Activated CD8-positive, alpha-beta memory T cell treated with anti-CD3 and anti-CD28 coated beads, Interleukin-2, amount 50 U/mL, for 24 hours (primary cell): ENCODE measurements around the gene HDAC7.
A peak's percentile ranks its signal among the peaks of the same experiment; 100 is the strongest.

Experiments
- DNase-seq: peaks from one replicate; pipeline ENCODE4 v3.0.0-alpha.2; 2020; ENCODE audit errors: extremely low read depth

HDAC7 gene

DNA sequence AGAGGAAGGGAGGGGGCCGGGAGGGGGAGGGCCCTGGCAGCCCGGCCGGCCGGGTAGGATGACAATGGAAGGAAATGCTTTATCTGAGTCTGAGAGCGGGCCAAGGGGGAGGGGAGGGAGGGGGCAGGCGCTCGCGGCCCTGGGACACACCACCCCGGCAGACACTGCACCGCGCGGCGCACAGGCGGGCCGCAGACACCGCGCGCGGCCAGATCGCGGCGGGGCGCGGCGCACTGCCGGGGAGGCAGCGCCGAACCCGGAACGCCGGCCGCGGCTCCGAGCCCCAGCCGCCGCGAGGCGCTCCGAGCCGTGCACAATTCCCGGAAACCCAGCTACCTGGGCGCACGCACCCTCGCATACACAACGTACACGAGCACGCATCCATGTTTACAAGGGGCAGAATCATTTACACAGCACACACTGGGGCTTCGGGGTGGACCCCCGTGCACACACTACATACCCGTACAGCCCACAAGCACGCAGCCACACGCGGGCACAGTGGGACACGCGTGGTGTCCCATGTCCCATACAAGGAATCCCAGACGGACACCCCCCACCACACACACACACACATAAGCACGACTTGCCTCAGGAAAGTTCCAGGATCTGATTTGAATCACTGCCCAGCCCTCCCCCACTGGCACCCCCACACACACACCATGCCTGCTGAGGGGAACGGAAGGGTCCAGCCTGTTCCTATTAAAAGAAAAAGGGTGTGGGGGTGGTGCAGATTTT, at the start of gene HDAC7:
TSS of gene HDAC7 (minus strand) at position 8 of the 735 bp plus-strand sequence. CDS start 118 bp downstream, outside the sequence.
- DNase-seq = no peak

DNA sequence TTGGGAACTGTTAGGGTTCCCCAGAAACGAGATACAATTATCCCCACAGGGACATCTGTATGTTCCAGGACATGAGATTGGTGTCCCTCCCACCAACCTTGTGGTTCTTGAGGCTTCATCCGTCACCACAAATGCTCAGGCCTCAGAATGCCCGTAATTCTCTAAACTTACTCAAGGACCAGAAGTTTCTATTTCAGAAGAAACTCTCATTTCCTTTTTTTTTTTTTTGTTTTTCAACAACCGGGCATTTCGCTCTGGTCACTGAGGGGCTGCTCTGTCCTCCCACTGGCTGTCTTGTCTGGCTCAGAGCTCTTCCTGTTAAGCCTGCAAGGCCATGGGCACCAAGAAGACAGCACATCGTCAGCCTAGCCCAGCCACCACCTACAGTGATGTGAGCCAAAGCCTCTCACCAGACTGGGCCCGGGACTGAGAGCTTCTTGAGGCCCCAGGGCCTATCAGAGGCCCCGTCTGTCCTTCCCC, 48.9 kb upstream of the HDAC7 start:
- DNase-seq = no peak

DNA sequence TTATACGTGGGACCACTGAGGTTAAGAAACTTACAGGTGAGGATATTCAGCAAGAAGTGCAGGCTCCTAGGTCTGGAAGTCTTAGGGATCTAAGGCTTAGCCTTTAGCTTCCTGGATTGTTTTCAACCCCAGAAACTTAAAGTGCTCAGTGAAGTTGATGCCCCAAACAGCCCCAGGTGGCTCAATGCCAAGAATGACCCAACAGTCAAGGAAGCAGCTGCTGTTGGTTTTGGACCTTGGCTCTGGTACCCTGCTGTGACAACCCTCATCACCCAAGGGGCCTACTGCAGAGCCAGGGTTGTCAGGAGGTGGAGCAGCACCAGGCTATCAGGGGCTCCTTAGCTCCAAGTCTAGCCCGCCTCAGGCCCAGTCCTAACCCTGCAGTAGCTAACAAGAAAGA, 48.3 kb upstream of the HDAC7 start:
- no peak for DNase-seq

DNA sequence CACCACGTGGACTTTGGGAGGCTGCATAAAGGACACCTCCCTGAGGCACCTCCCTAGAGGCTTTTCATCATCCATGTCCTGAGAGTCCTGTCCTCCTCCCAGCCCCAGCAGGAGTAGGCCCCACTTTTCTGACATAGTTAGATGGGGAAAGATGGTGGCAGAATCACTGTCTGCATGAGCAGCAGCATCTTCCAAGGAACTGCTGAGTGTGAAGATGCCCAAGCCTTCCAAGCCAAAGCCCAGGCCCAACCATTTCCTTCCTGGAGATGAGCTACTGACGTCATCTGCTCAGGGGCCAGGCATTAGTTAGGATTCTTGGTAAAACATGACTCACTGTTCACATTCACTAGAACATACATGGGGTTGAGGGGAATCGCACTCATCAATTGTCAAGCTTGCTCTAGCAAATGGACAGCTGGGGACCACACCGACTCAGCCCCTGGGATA, 47.8 kb upstream of the HDAC7 start:
- peak; percentile 17 for DNase-seq

DNA sequence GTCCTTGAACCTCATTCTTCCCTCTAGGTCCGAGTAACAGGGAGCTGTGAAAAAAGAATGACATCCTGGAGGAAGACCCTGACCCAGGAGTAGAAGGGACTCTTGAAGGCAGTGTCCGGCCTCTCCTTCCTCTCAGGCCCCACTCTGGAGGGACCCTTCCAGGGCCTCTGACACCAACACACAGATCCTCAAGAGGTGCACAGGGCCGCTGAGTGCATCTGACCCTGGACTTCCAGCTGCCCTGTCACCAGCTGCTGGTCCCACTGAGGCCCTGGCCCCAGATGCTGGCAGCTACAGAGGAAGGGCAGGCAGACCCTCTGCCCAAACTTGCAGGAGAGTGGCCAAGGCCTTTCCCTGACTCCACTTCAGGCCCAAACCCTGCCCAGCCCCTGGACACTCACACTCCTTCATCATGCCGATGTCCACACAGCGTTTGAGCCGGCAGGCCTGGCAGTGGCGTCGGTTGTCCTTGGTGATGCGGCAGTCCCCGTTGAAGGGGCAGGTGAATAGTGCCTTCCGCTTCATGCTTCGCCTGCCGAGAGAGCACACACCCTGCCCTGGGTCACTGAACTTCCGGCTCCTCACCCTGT, 45.0 kb upstream of the HDAC7 start:
- DNase-seq = no peak

DNA sequence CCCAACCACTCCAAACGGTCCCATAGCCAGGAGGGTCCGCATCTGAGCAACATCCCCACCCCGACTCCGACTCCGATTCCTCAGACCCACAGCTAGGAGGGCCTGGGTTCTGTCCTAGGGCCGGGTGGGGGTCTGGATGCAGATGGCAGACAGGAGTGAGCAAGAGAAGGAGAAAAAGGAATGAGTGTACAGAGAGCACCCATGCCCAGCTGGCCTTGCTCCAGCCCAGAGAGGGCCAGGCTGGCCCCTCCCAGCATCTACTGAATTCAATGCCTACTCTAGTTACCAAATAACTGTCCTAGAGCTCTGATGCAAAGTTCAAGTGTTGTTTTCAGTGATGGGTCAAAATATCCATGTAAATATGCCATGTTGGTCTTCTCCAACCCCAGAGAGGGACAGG, 44.3 kb upstream of the HDAC7 start:
- no peak for DNase-seq

DNA sequence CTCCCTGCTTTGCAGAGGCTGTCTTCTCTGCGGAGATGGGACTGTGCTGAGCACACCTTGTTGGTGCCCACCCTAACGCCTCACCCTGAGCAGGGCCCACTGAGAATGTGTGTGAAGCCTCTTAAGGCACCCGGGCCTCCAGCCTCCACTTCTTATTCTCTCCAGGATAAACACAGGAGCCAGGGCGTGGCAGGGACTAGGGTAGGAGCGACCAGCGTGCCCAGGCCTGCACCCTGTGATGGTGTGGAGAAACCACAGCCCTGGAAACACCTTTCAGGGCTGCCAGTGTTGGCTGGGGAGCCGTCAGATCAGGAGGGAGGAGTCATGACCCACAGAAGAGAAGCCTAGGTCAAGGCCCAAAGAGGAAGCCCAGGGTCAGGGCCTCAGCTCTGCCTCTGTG, 43.8 kb upstream of the HDAC7 start:
- no peak for DNase-seq

DNA sequence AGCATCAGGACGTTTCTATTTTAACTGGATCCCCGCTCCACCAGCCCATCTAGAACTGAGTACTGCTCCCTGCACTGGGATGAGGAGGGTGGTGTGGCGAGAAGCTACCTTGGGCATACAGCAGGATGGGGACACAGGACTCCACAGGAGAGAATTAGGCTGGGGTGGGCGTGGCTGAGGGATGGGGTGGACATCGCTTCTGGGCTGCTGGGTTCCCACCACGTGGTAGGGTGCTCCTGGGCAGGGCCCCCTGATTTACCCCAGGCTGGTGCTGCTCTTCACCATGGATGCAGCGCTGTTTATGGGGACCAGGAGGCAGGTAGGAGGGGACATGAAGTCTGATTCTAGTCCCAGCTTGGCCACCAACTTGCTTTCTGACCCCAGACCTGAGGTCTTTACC, 43.2 kb upstream of the HDAC7 start:
- DNase-seq = no peak

DNA sequence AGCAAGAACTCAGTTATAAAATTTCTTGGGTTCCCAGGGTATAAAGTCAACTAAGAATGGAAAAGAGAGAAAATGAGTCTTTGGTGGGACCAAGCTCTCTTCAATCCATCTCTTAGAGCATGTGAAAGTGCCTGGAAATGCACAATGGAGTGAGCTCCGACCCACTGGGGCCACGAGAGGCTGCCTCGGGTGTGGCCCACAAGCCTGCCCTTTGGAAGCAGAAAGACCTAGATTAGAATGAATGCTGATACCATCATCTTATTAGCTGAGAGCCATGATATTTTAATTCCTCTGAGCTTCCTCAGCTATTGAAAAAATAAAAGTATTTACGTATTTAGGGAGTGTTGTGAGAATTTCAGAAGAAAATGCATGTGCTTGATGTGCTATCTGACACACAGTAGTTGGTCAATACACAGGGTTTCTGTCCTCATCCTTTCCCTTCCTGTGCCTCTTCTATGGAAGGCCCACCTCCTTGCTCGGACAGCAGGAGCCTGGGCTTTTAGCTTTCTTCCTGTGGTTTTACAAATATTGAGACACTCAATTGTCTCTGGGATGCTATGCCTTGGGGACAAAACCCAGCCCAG, 42.6 kb upstream of the HDAC7 start:
- no peak for DNase-seq

DNA sequence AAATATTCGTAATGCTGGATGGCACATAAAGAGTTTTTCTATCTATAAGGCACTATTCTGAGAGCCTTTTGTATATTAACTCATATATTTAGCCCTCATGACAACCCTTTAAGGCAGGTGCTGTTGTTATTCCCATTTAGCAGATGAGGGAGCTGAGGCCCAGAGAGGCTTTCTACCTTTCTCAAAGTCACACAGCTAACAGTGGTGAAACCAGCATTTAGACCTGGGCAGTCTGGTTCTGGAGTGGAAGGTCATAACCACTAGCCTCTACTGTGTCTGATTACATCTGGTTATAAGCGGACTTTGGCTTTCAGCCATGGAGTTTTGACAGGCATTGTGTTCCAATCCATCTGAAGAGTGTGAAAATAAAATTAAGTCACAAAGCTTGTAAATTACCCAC, 41.2 kb upstream of the HDAC7 start:
- DNase-seq = no peak

DNA sequence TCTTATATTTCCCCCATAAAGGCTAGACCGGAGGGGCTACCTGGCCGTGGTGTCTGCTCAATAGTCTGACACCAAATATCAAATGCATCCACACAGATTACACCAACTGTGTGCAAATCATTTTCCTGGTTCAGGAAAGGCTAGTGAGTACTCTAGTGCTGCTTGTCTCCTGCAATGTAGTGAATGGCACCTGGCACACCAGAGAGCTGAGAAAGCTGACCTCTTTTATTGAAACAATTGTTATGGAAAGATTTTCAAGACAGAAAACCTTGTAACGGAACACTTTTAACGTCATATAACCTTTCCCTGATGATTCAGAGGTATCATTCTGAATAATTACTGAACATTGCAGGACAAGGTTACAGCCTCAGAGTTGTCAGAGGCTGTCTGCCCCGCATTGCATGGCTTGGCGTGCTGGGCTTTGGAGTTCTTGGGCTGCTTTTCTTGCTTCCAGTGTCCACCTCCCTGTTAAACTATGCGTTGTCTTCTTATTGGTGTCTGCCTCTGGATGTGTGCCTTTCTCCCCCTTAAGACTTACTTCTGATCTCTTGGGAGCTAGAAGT, 40.7 kb upstream of the HDAC7 start:
- DNase-seq = no peak

DNA sequence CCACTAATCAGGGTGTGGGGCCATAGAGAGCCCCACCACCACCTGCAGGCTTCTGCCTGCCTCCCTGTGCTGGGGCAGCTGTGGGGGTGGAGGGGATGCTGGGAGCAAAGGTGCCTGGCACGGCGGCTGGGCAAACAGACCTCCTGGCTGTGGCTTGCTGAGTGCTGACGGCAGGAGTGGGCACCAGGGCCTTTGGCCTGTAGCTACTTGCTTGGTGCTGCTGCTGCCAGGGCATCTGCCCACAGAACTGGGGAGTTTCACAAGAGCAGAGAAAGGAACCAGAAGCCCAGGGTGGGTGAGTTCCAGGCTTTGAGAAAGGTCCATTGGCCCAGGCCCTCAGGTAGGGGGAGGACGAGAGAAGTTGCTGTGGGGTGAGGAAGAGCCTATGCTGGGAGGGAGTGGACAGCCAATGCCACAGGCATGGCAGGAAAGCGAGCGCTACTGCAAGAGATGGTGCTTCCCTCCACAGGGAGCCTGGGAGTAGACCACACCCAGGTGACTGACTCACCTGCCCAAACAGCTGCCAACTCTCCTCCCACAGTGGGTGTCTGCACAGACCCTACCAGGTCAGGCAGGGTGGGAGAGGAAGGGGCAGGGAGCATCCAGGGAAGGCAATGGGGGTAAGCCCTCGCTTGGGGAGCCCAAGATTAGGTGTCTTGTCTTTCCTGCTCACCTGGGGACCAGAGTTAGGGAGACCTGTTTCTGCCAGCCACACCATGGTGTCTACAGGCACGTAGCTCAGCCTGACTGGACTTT, 39.0 kb upstream of the HDAC7 start:
- DNase-seq = no peak

DNA sequence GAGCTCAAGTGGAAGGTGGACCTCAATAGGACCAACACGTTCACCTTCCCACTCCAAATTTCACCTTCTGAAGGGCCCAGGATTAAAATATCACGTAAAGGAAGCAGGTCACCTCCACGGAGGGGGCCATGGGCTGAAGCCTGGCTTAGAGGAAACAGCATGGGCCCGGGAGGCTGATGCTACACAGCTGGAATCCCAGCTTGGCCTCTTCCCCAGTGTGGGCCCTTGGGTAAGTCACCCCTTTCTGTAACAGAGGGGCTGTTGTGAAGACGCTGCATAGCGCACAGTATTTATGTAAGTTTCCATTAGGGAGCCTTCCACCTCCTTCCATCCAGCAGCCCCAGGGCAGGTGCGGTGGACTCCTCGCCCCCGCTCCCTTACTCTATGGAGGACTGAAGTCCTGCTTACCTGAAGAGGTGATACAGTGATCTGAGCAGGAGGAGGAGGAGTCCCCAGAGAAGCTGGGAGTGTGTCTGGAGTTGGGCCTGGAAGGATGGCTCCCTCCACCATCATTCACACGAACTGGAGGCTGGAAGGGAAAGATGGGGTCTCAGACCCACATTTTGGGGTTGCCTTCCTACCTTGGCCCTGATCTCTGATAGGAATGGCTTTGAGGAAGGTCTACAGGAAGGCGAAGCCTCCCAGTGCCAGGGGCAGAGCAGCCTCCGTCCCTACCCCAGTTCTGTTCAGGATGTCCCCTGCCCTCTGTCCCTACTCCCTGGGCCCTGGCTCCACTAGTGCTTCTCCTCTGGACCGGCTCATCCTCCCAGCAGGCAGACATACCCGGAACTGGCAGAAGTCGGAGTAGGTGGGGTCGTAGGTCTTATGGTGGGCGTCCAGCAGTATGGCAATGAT, 37.2 kb upstream of the HDAC7 start:
- no peak for DNase-seq

DNA sequence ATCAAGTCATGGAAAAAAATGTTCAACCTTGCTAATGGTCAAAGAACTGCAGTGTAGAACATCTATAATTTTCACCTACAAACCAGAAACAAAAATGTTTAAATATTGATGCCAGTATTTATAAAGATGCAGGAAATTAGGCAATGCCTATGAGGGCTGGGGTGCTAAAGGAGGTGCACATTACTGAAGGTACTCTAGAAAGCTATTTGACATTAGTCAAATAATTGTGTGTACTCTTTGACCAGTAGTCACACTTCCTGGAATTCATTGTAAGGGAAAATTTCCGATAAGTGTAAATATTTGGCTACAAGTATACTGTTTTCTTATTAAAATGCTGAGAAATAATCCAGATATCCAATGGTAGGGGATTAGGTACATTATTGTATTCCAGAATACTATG, 36.4 kb upstream of the HDAC7 start:
- no peak for DNase-seq

DNA sequence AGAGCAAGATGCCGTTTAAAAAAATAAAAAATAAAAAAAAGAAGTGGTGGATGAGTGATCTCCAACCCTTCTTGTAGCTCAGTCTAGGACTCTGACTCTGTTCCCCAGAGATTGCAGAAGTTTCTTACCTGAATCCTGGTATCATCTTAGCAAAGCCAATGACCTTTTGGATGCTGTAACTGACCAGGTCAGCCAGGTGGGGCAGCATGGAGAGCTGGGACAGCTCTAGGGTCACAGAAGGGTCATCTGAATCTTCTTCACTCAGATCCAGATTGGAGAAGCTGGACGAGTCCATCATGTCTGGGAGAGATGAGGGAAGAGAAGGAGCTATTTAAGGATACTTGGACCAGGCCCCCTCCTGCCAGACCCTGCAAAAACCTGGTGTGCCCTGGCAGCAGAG, 35.8 kb upstream of the HDAC7 start:
- DNase-seq = no peak

DNA sequence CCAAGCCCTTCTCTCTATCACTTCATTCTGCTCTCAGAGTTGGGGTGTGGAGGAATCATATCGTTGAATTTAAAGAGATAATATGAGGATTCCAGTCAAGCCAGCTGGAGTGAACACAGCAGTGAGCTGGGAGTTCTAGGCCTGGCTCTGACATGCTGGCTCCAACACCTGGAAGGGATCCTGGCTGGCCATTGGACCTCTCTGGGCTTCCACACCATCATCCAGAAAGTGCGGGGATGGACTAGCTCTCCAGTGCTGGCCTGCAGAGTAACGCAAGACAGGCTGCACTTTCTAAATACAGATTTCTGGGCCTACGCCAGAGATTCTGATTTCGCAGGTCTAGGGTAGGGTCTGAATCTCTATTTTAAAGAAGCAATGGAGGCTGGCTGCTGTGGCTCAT, 34.8 kb upstream of the HDAC7 start:
- DNase-seq = no peak

DNA sequence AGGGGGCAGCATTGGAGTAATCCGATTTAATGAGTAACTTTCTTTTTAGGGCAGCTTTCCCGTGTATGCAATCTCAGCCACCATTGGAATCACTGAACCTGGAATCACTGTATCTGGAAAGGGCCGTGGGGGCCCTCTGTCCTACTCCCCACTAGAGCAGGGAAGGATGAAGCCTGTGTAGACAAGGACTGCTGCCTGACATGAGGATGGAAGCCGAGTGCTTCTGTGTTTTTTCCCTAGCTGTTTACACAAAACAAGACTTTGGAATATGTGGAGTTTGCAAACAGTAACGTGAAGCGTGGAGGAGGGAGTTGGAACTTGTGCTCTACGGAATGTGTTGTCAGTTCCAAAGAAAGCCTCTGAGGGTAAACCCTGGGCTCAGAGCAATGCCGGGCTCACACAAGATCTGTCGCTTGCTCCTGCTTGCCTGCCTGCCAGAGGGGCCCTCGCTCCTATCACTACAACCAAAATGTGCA, 32.4 kb upstream of the HDAC7 start:
- no peak for DNase-seq

DNA sequence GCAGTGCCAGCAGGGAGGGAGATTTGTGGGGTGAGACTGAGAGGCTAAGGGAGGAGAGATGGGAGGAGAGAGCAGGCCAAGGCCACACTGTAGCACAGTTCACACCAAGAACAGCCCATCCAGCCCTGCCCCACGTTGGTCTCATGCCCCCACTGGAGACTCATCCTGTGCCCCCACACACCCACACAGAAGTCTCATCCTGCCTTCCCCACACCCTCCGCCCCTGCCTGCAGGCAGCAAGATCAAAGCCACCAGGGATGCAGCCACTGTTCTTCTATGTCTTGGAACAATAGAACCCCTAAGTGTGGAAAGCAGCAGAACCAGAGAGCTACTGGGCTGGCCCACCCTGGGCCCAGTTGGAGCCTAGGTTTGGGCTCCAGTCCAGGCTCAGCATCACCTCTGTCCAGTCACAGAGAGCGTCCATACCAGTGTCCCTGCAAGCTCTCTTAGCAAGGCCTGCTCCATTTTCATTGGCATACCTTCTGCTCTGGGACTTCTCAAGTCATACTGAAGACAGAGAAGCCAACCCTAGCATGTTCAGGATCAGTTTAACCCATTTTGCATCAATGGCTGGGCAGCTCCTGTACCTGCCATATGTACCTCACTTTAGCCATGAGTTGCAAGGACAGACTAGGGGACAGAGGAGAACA, 31.7 kb upstream of the HDAC7 start:
- no peak for DNase-seq

DNA sequence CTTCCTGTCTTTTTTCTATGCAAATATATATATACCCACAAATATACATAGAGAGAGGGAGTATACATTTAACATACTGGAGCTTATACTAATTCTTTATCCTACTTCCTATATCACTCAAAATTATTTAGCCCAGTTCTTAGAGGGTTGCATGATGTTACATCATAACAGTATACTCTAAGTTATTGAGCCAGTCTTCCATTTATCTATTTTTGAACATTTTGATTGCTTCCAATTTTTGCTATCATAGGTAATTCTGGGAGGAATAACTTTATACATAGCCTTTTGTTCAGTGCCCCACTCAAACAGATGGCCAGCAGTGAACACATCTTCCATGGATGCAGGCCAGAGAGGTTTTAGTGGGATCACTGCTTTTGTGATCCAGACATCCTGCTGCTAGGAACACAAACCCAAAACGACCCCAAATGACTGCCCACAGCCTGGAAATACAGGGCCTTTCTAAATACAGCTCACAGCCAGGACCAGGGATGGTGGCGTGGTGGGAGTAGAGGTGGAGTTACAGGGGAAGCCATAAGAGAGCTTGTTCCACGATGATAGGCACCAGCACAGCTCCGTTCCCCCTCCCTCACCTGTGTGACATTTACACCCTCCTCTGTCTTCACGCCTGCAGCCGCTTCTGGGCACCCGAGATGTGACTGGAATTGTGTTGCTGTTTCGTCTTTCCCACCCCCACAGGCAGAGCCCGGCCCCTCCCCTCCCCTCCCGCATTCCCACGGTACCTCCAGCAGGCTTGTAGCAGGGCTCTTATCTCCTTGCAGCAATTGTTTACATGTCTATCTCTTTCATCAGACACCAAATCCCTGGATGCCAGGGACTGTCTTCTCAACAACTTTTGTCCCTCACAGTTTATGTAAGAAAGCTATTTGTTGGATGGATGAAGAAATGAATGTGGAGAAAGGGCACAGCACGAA, 30.7 kb upstream of the HDAC7 start:
- DNase-seq = no peak
